PC-9 (cell line): ENCODE data around the gene POLR2A.

ENCODE experiments used
- EZH2 ChIP-seq: fragments of 200-600 bp; sonication (generic); IDR thresholded peaks from 2 replicates; pipeline ENCODE4 v1.8.0; 2017; ENCODE audit warnings: antibody characterized with exemption, low read depth
- TF ChIP-seq, protein P1 (sequence below): fragments of 200-600 bp; sonication (generic); conservative IDR thresholded peaks from 2 replicates; pipeline ENCODE4 v1.6.1; 2017; ENCODE audit warnings: mixed run types, antibody characterized with exemption, mild to moderate bottlenecking, moderate library complexity

DNA sequence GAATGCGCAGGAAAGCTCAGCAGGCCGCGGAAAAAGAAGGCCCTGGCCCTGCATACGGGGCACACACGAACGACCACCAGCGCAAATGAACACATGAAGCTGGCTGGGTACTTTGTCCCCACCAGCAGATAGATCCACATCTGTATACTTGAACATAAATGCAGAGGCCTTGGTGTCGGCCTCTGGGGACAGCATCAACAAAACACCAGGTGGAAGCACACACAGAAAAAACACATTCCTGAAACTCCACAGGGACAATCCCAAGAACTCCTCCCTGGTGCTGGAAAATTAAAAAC lies 4.1 kb upstream of the POLR2A start:
- TF ChIP-seq, protein P1, sequence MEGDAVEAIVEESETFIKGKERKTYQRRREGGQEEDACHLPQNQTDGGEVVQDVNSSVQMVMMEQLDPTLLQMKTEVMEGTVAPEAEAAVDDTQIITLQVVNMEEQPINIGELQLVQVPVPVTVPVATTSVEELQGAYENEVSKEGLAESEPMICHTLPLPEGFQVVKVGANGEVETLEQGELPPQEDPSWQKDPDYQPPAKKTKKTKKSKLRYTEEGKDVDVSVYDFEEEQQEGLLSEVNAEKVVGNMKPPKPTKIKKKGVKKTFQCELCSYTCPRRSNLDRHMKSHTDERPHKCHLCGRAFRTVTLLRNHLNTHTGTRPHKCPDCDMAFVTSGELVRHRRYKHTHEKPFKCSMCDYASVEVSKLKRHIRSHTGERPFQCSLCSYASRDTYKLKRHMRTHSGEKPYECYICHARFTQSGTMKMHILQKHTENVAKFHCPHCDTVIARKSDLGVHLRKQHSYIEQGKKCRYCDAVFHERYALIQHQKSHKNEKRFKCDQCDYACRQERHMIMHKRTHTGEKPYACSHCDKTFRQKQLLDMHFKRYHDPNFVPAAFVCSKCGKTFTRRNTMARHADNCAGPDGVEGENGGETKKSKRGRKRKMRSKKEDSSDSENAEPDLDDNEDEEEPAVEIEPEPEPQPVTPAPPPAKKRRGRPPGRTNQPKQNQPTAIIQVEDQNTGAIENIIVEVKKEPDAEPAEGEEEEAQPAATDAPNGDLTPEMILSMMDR: no peak
- TF ChIP-seq EZH2: no peak
